Astrocyte of the hippocampus (primary cell): ENCODE data around the gene EFNB3.

Experiments used
- DNase-seq: peaks from one replicate; pipeline ENCODE4 v3.0.0; 2011; ENCODE audit warnings: low read depth, low spot score

The EFNB3 gene

GRCh38 chr17:7700510-7700909, 4.5 kb upstream of the EFNB3 start:
- no peak for DNase-seq

GRCh38 chr17:7701681-7702080, 3.3 kb upstream of the EFNB3 start:
- no peak for DNase-seq

GRCh38 chr17:7702776-7703175, 2.2 kb upstream of the EFNB3 start:
- DNase-seq, result no peak

- peak; percentile 80 for DNase-seq
Observed at GRCh38 chr17:7703584-7704479, 1.2 kb upstream of the EFNB3 start.

GRCh38 chr17:7705269-7706255, 560 bp downstream of the EFNB3 start:
- DNase-seq, result peak; percentile 24

GRCh38 chr17:7706631-7707354, 1.8 kb downstream of the EFNB3 start:
- DNase-seq, result no peak

GRCh38 chr17:7707446-7707845, 2.4 kb downstream of the EFNB3 start:
- peak; percentile 18 for DNase-seq

- DNase-seq, result no peak
Observed at GRCh38 chr17:7707858-7708750, 3.1 kb downstream of the EFNB3 start.

GRCh38 chr17:7709031-7709430, 4.0 kb downstream of the EFNB3 start:
- no peak for DNase-seq

GRCh38 chr17:7710301-7710700, 5.3 kb downstream of the EFNB3 start:
- DNase-seq, result no peak

- DNase-seq, result no peak
Observed at GRCh38 chr17:7711051-7711755, 6.2 kb downstream of the EFNB3 start.

- peak; percentile 31 for DNase-seq
Observed at GRCh38 chr17:7712111-7712771, 7.2 kb downstream of the EFNB3 start.

- DNase-seq, result no peak
Observed at GRCh38 chr17:7713782-7714181, 8.8 kb downstream of the EFNB3 start.

GRCh38 chr17:7714721-7715594, 10.0 kb downstream of the EFNB3 start:
- no peak for DNase-seq

GRCh38 chr17:7715936-7716886, 11.2 kb downstream of the EFNB3 start:
- no peak for DNase-seq

- DNase-seq, result peak; percentile 96
Observed at GRCh38 chr17:7716901-7717755, 12.1 kb downstream of the EFNB3 start, which contains the start of gene DNAH2. Gene DNAH2, plus strand, starts transcription at chr17:7717744. Its CDS starts 1,991 bp downstream, at chr17:7719735.
